SK-N-DZ (cell line): ENCODE measurements around the gene ANGPTL3. TPM values are rescaled to one million over a fixed set of nuclear protein-coding genes. Genes with fewer than 3 reads are reported as not detected.
"Not testable (repeated sequence)": the region's sequence is repeated elsewhere in the genome, so short reads cannot be mapped to it uniquely, and the experiment has no call there.

ENCODE experiments used
- DNase-seq: peaks from one replicate; pipeline ENCODE4 v3.0.0-alpha.2; 2015; ENCODE audit warnings: low spot score
- polyA plus RNA-seq, 2 experiments: library from polyadenylated mRNA; depleted of rRNA; stranded (reverse); fragments of >200 nt; gene quantifications; 2 replicates each; pipeline ENCODE4 v1.2.3, GENCODE V29; 2014

Gene ANGPTL3, protein sequence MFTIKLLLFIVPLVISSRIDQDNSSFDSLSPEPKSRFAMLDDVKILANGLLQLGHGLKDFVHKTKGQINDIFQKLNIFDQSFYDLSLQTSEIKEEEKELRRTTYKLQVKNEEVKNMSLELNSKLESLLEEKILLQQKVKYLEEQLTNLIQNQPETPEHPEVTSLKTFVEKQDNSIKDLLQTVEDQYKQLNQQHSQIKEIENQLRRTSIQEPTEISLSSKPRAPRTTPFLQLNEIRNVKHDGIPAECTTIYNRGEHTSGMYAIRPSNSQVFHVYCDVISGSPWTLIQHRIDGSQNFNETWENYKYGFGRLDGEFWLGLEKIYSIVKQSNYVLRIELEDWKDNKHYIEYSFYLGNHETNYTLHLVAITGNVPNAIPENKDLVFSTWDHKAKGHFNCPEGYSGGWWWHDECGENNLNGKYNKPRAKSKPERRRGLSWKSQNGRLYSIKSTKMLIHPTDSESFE
- not detected in 2 replicates for polyA plus RNA-seq (2014; cell fraction: cytosol; rRNA removed)
- polyA plus RNA-seq (2014; cell fraction: nucleus; rRNA removed): not detected in 2 replicates

DNA sequence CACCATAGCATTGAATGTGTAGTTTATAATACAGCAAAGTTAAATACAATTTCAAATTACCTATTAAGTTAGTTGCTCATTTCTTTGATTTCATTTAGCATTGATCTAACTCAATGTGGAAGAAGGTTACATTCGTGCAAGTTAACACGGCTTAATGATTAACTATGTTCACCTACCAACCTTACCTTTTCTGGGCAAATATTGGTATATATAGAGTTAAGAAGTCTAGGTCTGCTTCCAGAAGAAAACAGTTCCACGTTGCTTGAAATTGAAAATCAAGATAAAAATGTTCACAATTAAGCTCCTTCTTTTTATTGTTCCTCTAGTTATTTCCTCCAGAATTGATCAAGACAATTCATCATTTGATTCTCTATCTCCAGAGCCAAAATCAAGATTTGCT is at the start of gene ANGPTL3:
ANGPTL3 (plus strand) TSS at position 240 of the 400 bp plus-strand sequence; CDS start at position 287, 47 bp downstream.
- no peak for DNase-seq

DNA sequence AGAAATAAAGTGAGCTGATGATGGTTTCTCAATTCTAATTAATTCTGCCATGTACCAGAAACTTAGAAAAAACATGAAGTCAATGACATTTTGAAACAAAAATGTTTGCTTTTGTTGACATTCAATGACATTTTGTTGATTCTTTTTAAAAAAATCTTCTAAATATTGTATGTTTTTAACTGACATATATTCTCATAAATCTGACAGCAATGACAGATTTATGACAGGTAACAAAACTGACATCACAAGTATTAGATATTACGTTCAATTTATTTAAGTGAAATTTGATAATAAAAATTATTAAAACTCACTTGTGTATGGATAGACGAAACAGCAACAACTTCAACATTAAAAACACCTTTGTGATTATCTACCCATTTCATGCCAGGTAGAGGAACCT is 36.0 kb upstream of the ANGPTL3 start:
- no peak for DNase-seq

DNA sequence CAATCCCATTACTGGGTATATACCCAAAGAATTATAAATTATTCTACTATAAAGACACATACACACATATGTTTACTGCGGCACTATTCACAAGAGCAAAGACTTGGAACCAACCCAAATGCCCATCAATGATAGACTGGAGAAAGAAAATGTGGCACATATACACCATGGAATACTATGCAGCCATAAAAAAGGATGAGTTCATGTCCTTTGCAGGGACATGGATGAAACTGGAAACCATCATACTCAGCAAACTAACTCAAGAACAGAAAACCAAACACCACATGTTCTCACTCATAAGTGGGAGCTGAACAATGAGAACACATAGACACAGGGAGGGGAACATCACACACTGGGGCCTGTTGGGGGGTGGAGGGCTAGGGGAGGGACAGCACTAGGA is 30.1 kb upstream of the ANGPTL3 start:
- DNase-seq: not testable (repeated sequence)

DNA sequence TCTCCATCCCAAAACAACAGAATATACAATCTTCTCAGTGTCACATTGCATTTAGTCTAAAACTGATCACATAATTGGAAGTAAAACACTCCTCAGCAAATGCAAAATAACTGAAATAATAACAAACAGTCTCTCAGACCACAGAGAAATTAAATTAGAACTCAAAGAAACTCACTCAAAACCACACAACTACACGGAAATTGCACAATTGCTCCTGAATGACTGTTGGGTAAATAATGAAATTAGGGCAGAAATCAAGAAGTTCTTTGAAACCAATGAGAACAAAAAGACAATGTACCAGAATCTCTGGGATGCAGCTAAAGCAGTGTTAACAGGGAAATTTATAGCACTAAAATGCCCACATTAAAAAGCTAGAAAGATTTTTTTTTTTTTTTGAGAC is 29.4 kb upstream of the ANGPTL3 start:
- DNase-seq: not testable (repeated sequence)

DNA sequence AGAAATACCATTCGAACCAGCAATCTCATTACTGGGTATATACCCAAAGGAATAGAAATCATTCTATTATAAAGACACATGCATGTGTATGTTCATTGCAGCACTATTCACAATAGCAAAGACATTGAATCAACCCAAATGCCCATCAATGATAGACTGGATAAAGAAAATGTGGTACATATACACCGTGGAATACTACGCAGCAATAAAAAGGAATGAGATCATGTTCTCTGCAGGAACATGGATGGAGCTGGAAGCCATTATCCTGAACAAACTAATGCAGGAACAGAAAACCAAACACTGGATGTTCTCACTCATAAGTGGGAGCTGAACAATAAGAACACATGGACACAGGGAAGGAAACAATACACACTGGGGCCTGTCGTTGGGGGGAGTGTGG is 25.8 kb upstream of the ANGPTL3 start:
- not testable (repeated sequence) for DNase-seq

DNA sequence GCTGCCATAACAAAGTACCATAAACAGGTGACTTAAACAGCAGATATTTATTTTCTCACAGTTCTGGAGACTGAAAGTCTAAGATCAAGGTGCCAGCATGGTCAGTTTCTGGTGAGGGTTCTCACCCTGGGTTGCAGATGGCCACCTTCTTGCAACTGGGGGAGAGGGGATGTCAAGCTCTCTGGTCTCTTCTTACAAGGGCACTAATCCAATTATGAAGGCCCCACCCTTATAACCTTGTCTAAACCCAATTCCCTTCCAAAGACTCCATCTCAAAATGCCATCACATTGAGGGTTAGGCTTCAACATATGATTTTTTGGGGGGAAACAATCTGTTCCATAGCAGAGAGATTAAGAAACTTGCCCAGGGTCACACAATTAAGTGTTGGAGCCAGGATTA is 24.8 kb upstream of the ANGPTL3 start:
- DNase-seq: no peak

DNA sequence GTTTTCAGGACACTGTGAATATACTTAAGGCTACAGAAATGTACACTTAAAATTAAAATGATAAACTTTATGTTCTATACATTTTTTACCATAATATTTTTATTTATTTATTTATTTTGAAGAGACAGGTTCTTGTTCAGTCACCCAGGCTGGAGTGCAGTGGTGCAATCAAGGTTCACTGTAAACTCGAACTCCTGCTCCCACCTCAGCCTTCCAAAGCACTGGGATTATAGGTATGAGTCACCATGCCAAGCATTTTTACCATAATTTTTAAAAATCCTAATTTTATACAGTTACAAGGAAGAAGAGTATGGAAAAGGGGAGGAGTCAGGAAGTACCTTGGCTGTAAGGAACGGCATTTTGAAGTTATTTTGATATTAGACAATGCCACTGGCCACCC is 23.6 kb upstream of the ANGPTL3 start:
- DNase-seq: no peak

DNA sequence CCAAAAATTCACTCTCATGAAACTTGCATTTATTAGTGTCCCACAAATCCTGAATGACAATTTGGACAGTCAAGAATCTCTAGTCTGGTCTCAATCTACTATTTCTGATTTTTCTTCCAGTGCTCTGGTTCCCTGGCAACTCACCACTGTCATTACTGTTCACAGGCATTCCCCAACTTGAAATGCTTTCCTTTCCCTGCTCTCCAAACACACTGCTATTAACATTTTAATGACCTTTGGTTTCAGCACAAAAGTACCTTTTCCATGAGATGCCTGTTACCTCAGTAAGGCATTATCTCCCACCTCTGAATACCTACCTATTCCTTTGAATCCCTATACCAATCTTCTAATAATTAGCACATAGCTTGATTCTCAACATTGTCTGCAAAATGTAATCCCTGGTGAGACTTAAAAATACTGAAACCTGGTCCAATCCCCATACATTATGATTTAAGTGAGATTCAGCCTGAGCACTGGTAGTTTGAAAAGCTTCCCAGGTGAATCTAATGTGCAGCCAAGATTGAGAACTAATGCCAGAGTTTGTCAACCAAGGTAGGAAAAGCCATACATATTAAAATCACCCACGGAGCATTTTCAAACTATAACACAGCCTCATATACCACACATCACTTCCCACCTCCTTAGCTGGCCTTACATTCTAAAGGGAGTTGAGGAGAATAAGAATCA is 11.7 kb upstream of the ANGPTL3 start:
- no peak for DNase-seq

DNA sequence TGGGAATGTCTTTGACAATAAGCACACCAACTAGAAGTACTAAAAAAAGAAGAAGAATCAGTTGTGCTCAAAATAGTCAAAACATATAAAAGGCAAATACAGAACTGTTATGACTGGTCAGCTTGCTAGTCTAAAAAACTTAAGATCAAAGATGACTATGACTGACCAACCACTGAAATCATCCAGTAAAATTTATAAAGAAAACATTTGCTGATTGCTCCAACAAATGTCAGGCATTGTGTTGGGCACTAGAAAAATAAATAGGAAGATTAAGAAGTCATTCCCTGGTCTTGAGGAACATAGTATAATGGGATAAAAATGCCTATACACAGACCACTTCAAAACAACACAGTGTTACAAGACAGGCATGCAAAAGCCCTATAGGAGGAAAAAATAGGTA is 9.3 kb upstream of the ANGPTL3 start:
- no peak for DNase-seq

DNA sequence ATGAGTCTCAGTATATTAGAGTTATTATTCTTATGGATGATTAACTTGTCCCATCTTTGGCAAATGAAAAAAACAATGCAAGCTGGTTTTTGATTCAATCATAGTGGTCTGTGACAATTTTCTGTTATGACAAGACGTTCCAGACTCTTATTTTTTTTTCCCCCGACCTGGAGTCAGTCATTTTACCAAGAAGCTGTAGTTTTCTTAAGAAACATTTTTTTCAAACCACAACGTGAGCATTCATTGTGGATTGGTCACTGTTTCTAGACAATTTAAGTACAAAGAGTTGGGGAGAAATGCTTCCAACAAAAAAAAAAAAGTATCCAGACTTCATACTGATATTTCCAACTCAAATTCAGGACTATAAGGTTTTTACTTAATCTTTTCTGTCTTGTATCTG is 8.0 kb upstream of the ANGPTL3 start:
- DNase-seq: no peak

DNA sequence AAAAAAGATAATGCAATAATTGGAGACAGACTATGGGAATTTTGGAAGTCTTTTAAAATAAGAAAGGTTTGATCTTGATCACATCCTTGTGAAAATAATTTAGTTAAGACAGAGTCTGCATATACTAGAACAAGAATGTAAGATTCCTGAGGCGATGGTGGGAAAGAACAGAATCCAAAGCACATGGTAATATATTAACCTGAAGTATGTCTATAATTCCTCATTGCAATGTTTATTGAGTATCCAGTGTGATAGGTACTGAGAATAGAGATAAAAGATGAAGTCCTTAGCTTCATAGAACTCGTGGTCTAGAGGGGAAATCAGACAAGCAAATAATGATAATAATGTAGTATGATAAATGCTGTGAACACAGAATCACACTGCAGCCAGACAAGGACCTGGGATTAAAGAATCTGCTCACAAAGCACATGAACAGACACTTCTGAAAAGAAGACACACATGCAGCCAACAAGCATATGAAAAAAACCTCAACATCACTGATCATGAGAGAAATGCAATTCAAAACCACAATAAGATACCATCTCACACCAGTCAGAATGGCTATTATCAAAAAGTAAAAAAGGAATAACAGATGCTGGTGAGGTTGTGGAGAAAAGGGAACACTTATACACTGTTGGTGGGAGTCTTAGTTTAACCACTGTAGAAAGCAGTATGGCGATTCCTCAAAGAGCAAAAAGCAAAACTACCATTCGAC is 6.9 kb upstream of the ANGPTL3 start:
- no peak for DNase-seq

DNA sequence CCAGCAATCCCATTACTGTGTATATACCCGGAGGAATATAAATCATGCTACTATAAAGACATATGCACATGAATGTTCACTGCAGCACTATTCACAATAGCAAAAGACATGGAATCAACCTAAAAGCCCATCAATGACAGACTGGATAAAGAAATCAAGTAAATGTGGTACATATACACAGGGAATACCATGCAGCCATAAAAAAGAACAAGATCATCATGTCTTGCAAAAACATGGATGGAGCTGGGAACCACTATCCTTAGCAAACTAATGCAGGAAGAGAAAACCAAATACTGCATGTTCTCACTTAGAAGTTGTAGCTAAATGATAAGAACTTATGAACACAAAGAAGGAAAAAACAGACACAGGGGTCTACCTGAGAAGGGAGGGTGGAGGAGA is 6.4 kb upstream of the ANGPTL3 start:
- DNase-seq: no peak

DNA sequence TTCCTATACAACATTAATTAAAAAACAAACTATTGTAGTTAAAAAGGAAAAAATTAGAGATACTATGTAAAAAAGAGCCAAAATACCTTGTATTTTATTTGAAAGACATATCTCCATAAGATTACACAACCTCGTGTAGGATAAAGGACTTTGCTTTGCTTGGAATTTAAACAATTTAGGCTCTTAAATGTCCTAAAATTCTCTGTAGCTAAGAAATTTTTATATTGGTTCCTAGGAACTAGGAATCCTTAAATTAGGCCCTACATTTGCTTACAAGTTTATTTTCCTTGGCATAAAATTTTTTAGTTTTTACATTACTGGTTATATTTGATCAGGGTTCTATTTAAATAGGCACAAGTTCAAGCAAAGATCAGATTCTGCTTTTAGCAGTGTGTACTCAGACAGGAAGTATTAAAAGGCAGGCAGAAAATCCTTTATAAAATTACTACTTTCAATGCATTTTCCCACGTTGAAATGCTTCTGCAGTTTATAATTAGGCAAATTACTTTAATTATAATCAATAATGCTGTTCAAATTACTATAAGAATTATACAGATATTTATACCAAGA is 3.4 kb upstream of the ANGPTL3 start:
- no peak for DNase-seq

DNA sequence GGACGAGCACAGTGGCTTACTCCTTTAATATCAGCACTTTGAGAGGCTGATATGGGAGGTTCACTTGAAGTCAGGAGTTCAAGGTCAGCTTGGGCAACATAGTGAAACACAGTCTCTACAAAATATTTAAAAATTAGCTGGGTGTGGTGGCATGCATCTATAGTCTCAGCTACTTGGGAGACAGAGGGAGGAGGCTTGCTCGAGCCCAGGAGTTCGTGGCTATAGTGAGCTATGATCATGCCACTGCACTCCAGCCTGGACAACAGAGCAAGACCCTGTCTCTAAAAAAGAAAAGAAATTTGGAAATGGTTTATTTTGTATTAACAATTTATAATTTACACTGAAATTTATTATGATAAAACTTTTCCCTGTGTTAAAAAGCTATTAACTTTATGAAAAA is 1.7 kb upstream of the ANGPTL3 start:
- DNase-seq: no peak

DNA sequence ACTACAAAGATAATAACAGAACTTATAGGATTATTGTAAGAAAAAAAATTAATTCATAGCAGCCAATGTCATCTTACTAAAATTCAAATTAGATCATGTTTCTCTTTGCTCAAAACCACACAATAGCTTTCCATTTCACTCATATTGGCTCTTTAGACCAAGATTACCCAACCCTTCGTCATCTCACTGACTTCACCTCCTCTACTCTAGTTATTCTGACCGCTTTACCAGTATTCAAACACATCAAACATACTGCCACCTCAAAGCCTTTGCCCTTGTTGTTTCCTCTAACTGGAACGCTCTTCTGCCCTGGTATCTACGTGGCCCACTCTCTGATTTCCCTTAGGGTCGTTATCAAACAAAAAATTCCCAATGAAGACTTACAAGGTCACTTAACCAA is 1.7 kb downstream of the ANGPTL3 start:
- DNase-seq: no peak

DNA sequence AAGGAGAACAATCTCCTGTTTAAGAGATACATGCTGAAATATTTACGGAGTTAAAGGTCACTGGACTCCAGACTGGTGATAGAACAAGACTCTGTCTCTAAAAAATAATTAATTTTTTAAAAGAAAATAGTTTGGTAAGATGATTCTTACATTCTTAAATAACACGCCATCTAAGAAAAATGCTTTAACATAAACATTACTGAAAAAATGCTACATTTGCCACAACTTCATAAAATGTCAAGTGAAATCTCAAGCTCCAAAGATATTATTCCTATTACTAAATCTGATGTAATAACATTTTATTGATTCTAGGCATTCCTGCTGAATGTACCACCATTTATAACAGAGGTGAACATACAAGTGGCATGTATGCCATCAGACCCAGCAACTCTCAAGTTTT is 4.1 kb downstream of the ANGPTL3 start:
- no peak for DNase-seq

DNA sequence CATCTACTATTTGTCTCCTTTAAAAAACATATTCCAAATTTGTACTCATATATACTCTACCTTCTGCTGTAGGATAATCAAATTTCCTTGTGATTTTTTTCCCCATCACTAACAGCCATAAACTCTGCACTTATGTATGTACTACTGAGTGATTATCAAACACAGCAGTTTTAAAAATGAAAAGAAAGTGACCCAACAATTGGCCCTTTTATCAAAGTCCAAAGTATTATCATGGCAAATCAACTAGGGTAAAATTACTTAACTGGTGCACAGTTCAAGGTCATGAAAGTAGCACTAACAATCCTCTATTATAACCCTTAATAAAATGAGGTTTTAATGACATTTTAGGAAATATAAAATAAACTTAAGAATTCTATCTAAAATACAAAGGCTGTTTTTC is 11.6 kb downstream of the ANGPTL3 start:
- DNase-seq: no peak

DNA sequence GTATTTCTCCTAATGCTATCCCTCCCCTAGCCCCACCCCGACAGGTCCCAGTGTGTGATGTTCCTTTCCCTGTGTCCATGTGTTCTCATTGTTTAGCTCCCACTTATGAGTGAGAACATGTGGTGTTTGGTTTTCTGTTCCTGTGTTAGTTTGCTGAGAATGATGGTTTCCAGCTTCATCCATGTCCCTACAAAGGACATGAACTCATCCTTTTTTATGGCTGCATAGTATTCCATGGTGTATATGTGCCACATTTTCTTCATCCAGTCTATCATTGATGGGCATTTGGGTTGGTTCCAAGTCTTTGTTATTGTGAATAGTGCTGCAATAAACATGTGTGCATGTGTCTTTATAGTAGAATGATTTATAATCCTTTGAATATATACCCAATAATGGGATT is 13.3 kb downstream of the ANGPTL3 start:
- DNase-seq: not testable (repeated sequence)

DNA sequence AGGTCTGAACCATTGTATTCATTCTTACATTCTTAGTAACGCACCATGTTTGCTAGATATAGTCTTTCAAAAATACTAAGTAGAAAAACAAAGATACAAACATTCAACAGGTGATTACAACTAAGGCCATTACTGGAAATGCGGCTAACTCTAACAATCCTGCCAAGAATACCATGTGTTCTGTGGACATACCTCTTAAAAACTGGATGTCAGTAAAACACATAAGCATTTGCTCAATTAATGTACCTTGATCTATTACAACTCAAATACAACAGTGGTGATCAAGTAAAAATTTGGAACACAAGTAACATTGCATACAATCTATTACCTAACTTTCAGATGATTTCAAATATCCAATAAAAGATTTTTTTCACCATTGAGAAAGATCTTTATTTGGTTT is 15.4 kb downstream of the ANGPTL3 start:
- no peak for DNase-seq

DNA sequence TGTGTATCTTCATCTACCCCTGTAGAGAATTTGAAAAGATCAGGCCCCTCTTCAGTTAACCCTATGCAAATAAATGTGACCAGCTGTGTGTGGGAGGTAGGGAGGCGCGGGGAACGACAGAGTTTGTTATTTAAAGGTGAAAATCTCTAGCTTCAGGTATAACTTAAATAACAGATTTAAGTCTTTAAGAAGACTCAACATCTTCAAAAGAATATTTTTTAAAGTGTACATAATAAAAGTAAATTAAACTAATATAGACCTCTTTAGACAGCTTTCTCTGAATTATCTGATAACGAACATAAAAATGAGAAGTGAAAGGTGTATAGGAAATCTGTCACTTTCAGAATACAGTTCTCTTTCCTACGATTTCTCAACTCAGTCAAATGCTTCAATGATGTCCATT is 16.0 kb downstream of the ANGPTL3 start:
- no peak for DNase-seq

DNA sequence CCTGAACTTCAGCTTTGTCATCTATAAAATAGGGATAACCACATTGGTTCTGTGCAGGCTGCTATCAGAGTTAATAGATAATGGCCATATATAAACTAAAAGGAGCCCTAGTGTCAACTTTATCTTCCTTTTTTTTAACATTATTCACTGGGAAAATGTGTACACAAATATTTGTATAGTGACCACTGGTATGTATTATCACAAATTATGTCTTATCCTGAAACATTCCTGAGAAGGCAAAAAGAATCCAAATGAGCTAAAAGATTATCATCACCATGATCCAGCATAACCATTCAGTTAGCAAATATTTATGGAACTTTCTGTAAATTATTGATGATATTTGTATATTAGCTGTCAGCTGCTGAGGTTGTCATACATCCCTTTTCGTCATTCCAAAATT is 16.6 kb downstream of the ANGPTL3 start:
- no peak for DNase-seq

DNA sequence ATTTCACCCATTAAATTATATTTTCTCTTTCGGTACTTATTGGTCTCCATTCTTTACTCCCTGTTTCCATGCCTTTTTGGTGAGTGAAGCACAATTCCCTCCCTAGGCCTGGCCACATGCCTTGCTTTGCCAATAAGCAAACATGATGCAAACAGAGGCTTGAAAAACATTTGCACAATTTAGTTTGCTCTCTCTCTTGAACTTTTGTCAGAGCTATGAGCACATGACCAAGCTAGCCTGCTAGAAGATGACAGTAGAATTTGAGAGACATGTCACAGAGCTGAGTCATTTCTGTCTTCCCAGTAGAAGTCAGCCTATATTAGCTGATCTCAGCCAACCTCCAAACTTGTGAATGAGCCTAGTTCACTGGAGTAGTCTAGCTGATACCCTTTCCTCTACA is 24.6 kb downstream of the ANGPTL3 start:
- no peak for DNase-seq
